Jurkat, Clone E6-1 (cell line): Measurements from ENCODE around the gene CHRNG.

Source experiments
- DNase-seq: peaks from one replicate; pipeline ENCODE4 v3.0.0-alpha.2; 2011; ENCODE audit warnings: low read depth, low spot score
- H3K4me3 ChIP-seq: 2 replicates; pipeline ENCODE4 v1.5.1; 2011; ENCODE audit warnings: mild to moderate bottlenecking, low read length, control low read depth, moderate library complexity

Gene CHRNG

GRCh38 chr2:232541195-232541960 lies 1.9 kb downstream of the CHRNG start:
- H3K4me3 ChIP-seq = no peak overlapping the region
- no peak for DNase-seq

GRCh38 chr2:232541961-232542714 lies 2.6 kb downstream of the CHRNG start:
- DNase-seq = no peak
- H3K4me3 ChIP-seq = no peak overlapping the region

GRCh38 chr2:232542715-232543467 lies 3.4 kb downstream of the CHRNG start:
- no peak overlapping the region for H3K4me3 ChIP-seq
- no peak for DNase-seq

GRCh38 chr2:232543491-232543890 lies 4.0 kb downstream of the CHRNG start:
- H3K4me3 ChIP-seq = no peak overlapping the region
- DNase-seq = no peak

- no peak overlapping the region for H3K4me3 ChIP-seq
- no peak for DNase-seq
Observed at GRCh38 chr2:232543928-232544631, 4.6 kb downstream of the CHRNG start.

GRCh38 chr2:232544674-232545073 lies 5.2 kb downstream of the CHRNG start:
- DNase-seq = no peak

GRCh38 chr2:232545511-232546375 lies 6.3 kb downstream of the CHRNG start:
- no peak for DNase-seq
- no peak overlapping the region for H3K4me3 ChIP-seq

More at GRCh38 chr2:232544674-232545073, 5.2 kb downstream of the CHRNG start:
- H3K4me3 ChIP-seq = no peak overlapping the region

- no peak for DNase-seq
Observed at GRCh38 chr2:232547991-232548390, 8.5 kb downstream of the CHRNG start.

GRCh38 chr2:232549655-232550353 lies 10.3 kb downstream of the CHRNG start:
- peak overlapping the region; percentile 75 for H3K4me3 ChIP-seq
- DNase-seq = peak; percentile 8

More at GRCh38 chr2:232547991-232548390, 8.5 kb downstream of the CHRNG start:
- no peak overlapping the region for H3K4me3 ChIP-seq

- peak within 1 kb of the TSS; percentile 75 for H3K4me3 ChIP-seq
- DNase-seq = peak; percentile 88
Observed at GRCh38 chr2:232550354-232551249, 11.1 kb downstream of the CHRNG start, which contains the start of the genes EIF4E2 and TIGD1. TSS of gene EIF4E2 (plus strand) at chr2:232550689. CDS start at chr2:232550725, 36 bp downstream. TSS of gene TIGD1 (minus strand) at chr2:232550557. CDS start at chr2:232549882, 675 bp downstream.

GRCh38 chr2:232551250-232551638 lies 11.8 kb downstream of the CHRNG start:
- no peak for DNase-seq
- peak overlapping the region; percentile 75 for H3K4me3 ChIP-seq

GRCh38 chr2:232551776-232552175 lies 12.3 kb downstream of the CHRNG start:
- peak overlapping the region; percentile 75 for H3K4me3 ChIP-seq
- no peak for DNase-seq

- peak; percentile 60 for DNase-seq
- H3K4me3 ChIP-seq = no peak overlapping the region
Observed at GRCh38 chr2:232556426-232556825, 16.9 kb downstream of the CHRNG start.

GRCh38 chr2:232562515-232563151 lies 23.1 kb downstream of the CHRNG start:
- DNase-seq = no peak
- H3K4me3 ChIP-seq = no peak overlapping the region

- DNase-seq = no peak
Observed at GRCh38 chr2:232563580-232563979, 24.1 kb downstream of the CHRNG start.

GRCh38 chr2:232567721-232568120 lies 28.2 kb downstream of the CHRNG start:
- DNase-seq = no peak
- H3K4me3 ChIP-seq = no peak overlapping the region

More at GRCh38 chr2:232563580-232563979, 24.1 kb downstream of the CHRNG start:
- H3K4me3 ChIP-seq = no peak overlapping the region
